ENCODE measurements around the gene ACAD11.
"Not testable (repeated sequence)": the region's sequence is repeated elsewhere in the genome, so short reads cannot be mapped to it uniquely, and the experiment has no call there.

Gene ACAD11

GRCh38 chr3:132650153-132650552 is 9.5 kb downstream of the ACAD11 start:
- DNase-seq: no peak

GRCh38 chr3:132645058-132645457 is 14.6 kb downstream of the ACAD11 start:
- DNase-seq: no peak

- DNase-seq: no peak
These were observed 16.2 kb downstream of the ACAD11 start for GRCh38 chr3:132643366-132643765.

DNA sequence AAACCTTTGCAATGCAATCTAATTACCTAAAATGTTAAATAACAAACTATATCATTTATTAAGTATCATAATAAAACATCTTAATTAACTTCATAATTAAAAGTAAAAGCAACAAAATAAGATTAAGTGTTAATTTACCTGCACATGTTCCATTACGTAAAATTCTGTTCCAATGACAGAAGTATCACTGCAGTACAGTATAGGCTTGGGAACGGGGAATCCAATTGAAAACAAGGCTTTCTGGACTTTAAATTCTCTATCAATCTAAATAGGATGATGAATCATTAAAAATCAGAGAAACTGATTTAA is 17.1 kb downstream of the ACAD11 start:
- DNase-seq: no peak

GRCh38 chr3:132641837-132642538 is 17.6 kb downstream of the ACAD11 start:
- no peak for DNase-seq

DNA sequence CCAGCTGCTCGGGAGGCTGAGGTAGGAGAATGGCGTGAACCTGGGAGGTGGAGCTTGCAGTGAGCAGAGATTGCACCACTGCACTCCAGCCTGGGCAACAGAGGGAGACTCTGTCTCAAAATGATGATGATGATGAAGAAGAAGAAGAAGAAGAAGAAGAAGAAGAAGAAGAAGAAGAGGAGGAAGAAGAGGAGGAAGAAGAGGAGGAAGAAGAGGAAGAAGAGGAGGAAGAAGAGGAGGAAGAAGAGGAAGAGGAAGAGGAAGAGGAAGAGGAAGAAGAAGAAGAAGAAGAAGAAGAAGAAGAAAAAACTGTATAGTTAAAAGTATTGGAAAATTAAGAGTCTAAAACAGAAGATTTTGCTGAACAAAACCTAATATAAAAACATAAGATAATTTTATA is 18.2 kb downstream of the ACAD11 start:
- DNase-seq: not testable (repeated sequence)

DNA sequence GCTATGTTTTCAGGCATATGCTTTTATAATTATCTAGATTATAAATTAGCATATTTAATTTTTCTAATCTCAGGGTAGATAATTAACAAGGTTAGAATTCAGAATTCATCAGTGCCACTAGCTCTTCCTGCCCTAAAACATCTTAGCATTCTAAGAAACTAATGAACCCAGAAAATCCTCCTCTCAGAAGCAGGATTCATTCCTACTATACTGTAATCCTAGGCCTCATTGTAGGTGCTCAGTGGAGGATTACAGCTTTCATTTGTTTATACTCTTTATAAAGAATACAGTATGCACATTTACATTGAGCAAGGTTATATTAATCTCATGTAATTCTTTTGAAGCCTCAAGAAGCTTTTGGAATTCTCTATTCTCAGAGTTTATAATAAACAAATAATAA is 20.9 kb downstream of the ACAD11 start:
- no peak for DNase-seq

DNA sequence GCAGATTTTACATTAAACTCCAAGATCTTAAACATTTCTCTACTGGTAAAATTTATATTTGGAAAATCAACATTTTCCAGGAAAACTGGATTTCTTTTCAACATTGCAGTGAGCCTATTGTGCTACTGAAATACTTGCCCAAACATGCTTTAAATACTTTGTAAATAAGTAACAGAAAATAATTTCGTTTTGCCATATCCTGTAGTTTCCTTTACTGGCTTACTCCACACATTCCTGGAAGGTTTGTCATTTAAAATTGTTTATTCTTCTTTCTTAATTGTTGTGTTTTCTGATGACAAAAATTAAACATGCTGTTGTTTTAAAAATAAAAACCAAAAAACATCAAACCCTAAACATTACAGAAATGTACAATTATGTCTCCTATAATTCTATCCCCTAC is 22.0 kb downstream of the ACAD11 start:
- no peak for DNase-seq

- DNase-seq: no peak
These were observed 24.6 kb downstream of the ACAD11 start for GRCh38 chr3:132635052-132635451.

DNA sequence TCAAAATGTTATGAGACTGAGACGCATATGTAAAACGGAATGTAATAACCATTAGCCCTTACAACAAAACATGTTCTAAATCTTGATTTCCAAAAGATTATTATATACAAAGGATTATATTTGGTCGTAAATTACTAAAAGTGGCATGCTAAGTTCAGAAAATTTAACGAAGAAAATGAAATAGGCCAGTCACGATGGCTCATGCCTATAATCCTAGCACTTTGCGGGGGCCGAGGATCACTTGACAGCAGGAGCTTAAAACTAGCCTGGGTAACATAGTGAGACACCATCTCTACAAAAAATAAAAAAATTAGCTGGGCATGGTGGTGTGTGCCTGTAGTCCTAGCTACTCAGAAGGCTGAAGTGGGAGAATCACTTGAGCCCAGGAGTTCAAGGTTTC is 29.0 kb downstream of the ACAD11 start:
- DNase-seq: no peak

DNA sequence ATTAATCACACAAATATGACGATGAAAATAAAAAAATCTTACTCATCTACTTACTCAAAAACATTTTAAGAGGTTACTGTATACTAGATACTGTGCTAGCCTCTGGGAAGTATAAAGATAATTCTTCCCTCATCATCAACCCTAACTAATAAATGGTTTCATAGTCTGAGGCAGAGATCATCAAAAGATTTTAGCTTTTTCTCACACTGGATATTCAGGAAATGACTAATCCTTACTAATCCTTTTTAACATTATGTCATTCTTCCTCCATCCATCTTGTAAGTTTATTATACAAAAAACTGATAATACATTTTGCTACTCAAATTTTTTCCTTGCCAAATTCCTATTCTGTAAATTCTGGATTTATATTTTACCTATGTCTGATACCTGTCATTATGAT is 29.7 kb downstream of the ACAD11 start:
- DNase-seq: no peak

DNA sequence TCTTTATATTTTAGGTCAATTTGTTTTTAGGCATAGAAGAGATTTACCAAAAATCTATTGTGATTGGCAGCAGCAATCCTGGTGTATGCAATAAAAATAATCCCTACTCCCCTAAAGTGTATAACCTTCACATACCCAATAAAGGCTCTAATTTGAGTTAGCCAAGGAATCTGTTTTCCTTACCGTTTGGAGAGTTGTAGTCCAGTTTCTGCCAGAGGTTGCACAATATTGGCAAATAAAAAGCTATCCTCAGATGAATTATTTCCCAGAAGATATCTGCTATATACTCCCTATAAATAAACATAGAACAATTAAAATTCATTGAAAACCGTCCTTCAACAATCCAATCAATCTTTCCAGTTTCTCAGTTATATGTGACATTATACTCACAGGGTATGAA is 31.5 kb downstream of the ACAD11 start:
- no peak for DNase-seq

GRCh38 chr3:132626955-132627354 is 32.7 kb downstream of the ACAD11 start:
- DNase-seq: no peak

GRCh38 chr3:132625613-132626012 is 34.0 kb downstream of the ACAD11 start:
- no peak for DNase-seq

DNA sequence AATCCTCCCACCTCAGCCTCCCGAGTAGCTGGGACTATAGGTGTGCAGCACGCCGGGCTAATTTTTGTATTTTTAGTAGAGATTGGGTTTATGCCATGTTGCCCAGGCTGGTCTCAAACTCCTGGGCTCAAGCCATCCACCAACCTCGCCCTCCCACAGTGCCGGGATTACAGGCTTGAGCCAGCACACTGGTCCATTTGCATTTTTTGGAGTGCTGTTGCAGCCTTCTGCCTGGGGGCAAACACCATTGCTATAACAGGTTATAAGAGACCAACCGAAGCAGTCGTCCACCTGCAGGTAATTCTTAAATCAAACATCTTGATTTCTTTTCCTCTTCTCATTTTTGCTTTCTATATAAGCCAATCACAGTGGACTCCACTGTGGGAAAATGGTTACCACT is 34.8 kb downstream of the ACAD11 start:
- no peak for DNase-seq

DNA sequence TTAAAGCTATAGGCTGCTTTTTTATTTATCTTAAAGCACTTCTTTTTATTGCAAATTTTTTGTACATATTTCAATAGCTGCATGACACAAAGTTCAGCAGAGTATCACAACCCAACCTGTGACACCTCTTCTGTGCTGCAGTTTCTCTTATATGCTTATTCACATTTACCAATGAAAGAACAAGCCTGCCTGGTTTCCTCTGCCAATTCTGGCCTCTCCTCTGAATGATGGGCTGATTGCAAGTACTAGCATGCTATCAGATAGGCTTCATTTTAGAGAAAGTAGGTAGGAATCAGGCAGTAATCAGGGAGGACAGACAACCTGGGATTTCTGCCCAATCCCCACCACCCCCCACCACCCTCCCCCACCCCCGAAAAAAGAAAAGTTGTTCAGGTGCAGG is 36.0 kb downstream of the ACAD11 start:
- no peak for DNase-seq

DNA sequence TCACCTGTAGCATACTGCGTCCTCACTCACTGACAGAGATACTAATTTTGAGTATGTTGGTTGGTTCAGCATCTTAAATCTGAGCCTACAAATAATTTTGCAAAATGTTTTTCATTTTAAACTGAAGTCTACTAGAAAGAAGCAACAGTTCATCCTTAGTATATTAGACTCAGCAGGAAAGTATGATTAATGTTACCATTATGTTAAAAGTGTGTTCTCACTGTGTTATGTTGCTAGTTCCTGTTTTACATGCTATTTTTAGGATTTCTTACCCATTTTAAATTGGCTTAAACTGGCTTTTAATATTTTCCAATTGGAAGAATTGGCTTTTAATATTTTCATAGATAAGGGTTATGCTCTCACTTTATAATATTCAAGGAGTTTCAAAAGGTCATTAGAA is 36.8 kb downstream of the ACAD11 start:
- DNase-seq: no peak

- no peak for DNase-seq
These were observed 37.5 kb downstream of the ACAD11 start for GRCh38 chr3:132622148-132622547.

DNA sequence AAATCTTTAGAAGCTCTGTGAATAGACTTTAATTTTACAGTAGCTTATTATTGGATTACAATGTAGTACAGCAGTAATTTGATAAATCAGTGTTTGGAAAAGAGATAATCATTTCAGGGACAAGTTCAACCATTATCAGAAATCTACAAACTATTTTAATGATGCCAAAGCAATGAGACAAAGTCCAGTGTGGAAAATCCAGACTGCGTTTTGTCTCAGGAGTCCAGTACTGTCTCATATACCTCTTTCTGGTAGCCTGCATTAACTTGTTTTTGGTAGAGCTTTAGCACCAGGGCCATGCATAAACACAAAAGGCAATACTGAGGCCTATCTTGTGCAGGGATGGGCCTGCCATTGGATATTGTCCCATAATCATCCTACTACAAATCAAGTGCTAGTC is 42.8 kb downstream of the ACAD11 start:
- DNase-seq: no peak

- DNase-seq: no peak
These were observed 43.7 kb downstream of the ACAD11 start for GRCh38 chr3:132615881-132616280.

GRCh38 chr3:132615301-132615700 is 44.3 kb downstream of the ACAD11 start:
- DNase-seq: not testable (repeated sequence)

GRCh38 chr3:132606620-132607019 is 53.0 kb downstream of the ACAD11 start:
- not testable (repeated sequence) for DNase-seq

DNA sequence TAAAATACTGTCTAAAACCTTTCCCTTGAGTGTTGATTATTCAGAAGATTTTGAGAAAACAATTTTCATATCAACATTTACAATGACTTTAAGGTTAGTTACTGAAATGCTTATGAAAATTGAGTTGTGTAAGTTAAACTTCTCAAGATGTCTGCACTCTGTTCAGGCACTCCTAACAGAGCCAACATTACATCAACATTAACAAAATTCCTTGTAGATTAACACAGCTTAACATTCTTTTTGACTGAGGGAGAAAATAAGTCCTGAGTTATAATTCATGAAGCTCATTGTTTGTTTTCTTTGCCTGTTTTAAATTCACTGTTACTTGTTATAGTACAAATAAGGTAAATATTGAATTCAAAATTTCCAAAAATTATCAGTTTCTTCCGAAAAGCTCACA is 53.5 kb downstream of the ACAD11 start:
- no peak for DNase-seq

GRCh38 chr3:132605374-132605792 is 54.2 kb downstream of the ACAD11 start:
- DNase-seq: no peak

- DNase-seq: not testable (repeated sequence)
These were observed 59.0 kb downstream of the ACAD11 start for GRCh38 chr3:132600614-132601013.

- DNase-seq: no peak
These were observed 61.4 kb downstream of the ACAD11 start for GRCh38 chr3:132598181-132598580.
